ENCODE data around the gene ABCA5. TPM values are rescaled to one million over a fixed set of nuclear protein-coding genes. Genes with fewer than 3 reads are reported as not detected.

Gene ABCA5
- total RNA-seq, 1 donor, result 13.8 TPM

DNA sequence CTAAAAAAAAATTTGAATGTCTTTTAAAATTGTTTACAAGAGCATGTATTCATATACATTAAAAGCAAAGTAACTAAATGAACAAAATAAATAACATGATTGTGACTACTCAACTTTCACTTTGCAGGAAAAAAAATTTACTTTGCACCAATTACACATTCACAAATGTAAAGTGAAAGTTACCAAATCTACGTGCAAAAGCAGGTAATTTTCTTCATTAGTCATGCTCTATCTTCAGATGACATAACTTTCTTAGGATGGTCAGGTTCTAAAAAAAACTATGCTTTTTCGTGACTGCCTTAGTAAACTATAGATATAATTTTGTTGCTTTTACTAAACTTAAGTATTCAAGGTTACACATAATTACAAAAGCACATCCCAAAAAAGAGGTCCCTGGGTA lies 81.3 kb downstream of the ABCA5 start:
- no peak for TF ChIP-seq CTCF (IDR thresholded peaks at IDR 0.05; ENCODE audit: insufficient read depth, low read depth, low read length)

GRCh38 chr17:69239611-69240600 lies 87.0 kb downstream of the ABCA5 start:
- no peak overlapping the region for H3K4me3 ChIP-seq (ENCODE audit: low read depth, low read length)
- no peak for DNase-seq (ENCODE audit: low read depth)
- no peak for TF ChIP-seq CTCF (IDR thresholded peaks at IDR 0.05; ENCODE audit: insufficient read depth, low read depth, low read length)

More for the DNA sequence above, 81.3 kb downstream of the ABCA5 start:
- no peak overlapping the region for H3K4me3 ChIP-seq (ENCODE audit: low read depth, low read length)
- DNase-seq (ENCODE audit: low read depth), result no peak

- H3K4me3 ChIP-seq (ENCODE audit: low read depth, low read length), result no peak overlapping the region
- TF ChIP-seq CTCF (IDR thresholded peaks at IDR 0.05; ENCODE audit: insufficient read depth, low read depth, low read length), result no peak
- DNase-seq (ENCODE audit: low read depth), result no peak
Measured at GRCh38 chr17:69236946-69237345, 90.0 kb downstream of the ABCA5 start.

DNA sequence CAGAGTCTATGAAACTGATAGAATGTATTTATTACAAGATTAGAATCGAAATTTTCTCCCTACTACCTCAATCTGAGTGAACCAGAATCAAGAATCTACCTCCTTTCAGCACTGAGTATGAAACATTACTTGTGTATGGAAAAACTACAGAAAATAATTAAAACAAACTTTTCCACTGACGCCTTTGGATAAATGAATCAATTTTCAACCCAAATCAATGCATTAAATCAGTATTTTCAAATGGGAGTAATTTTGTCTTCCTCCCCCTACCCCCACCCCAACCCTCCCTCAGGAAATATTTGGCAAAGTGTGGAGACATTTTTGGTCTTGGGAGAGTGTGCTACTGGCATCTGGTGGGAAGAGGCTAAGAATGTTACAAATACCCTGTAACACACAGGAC lies 90.5 kb downstream of the ABCA5 start:
- no peak overlapping the region for H3K4me3 ChIP-seq (ENCODE audit: low read depth, low read length)
- no peak for DNase-seq (ENCODE audit: low read depth)
- TF ChIP-seq CTCF (IDR thresholded peaks at IDR 0.05; ENCODE audit: insufficient read depth, low read depth, low read length), result no peak

DNA sequence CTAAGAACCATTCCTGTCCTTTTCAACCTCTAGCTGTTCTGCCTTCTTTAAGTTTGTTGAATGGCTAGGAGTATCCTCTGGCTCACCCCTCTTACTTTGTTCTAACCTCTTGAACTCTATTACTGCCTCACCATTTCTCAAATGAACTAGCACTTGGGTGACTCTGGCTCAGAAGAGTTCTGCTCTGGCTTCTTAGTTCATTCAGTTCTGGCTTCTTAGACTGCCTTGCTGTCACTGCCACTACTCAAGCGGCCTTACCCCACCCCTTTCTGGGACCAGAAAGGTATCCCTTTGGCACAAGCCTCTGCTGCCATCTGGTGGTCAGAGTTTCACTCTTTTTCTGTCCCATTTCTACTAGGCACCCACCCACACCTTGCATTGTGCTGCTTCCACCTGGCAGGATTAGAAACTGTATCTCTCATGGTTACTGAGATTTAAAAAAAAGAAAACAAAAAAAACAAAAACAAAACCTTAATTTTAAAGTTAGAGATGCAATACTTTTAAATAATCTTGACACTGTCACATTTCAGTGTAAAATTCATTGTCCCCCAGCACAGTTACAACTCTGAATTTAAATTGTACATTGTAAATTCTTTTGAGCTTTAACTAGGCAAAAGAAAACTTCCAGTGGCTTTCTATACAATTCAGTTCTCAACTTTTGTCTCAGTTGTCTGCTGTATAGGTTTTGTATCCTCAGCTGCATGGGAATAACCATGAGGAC lies 91.4 kb downstream of the ABCA5 start:
- peak; percentile 85 for TF ChIP-seq CTCF (IDR thresholded peaks at IDR 0.05; ENCODE audit: insufficient read depth, low read depth, low read length)
- H3K4me3 ChIP-seq (ENCODE audit: low read depth, low read length), result no peak overlapping the region
- peak; percentile 85 for DNase-seq (ENCODE audit: low read depth)

DNA sequence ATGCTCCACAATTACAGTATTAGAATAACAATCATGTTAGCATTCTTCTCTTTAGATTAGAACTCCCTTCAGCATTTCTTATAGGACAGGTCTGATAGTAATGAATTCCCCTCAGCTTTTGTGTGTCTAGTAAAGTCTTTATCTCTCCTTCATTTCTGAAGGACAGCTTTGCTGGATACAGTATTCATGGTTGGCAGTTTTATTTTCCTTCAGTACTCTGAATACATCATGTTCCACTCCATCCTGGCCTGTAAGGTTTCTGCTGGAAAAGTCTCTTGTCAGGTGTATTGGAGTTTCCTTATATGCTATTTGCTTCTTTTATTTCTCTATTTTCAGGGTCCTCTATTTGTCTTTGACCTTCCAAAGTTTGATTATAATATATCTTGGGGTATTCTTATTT lies 94.3 kb downstream of the ABCA5 start:
- DNase-seq (ENCODE audit: low read depth), result no peak
- TF ChIP-seq CTCF (IDR thresholded peaks at IDR 0.05; ENCODE audit: insufficient read depth, low read depth, low read length), result no peak

More for the DNA sequence above, 94.3 kb downstream of the ABCA5 start:
- no peak overlapping the region for H3K4me3 ChIP-seq (ENCODE audit: low read depth, low read length)
